ENCODE results near the gene EHBP1L1.

The EHBP1L1 gene

DNA sequence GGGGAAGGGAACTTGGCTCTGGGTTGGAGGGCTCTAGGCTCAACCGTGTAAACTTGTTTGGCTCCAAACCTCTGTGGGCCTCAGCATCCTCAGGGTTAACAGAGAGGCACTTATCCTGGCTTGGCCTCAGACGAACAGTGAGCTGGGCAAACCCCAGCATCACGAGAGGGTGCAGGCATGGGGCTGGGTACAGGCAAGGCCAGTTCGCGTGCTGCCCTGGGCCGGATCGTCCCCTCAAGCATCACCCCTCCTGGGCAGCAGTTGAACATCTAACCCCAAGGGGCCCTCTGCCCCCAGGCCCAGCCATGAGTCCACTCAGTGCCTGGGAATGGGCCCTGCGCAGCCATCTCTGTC lies 1.9 kb downstream of the EHBP1L1 start:
- DNase-seq (ENCODE audit: low read depth): no peak

DNA sequence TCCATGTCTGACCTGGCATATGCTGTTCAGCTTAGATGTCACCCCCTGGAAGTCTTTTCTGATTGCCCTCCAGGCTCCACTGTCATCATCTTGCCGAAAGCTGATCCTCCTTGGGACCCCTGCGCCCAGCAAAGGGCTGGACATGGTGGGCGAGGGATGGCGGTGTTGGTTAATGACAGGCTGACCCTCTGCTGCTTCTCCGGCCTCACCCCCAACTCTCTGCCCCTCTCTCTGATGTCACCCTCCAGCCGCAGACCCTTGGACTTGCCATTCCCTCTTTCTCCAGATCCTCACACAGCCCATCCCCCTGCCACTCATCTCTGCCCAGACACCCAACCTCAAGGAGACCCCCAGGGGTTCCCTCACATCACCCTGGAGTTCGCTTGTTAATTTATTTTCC lies 2.3 kb downstream of the EHBP1L1 start:
- no peak for DNase-seq (ENCODE audit: low read depth)

DNA sequence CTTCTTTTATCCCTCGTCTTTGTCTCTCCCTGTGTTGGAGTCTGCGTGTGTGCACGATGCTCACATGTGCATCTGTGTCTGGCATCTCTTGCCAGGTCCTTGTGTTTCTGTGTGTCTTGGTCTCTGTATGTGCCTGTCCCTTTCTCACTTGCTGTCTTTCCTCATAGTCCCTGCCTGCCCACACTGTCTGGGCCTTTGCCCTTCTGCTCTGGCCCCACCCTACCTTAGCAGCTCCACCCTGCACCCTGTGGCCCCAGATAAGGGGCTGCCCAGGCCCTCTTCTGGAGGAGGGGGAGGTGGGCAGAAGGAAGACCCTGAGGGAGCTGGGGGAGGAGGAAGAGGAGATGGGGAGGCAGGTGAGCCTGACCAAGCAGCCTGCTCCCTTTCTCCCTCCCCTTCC lies 2.8 kb downstream of the EHBP1L1 start:
- DNase-seq (ENCODE audit: low read depth): no peak

DNA sequence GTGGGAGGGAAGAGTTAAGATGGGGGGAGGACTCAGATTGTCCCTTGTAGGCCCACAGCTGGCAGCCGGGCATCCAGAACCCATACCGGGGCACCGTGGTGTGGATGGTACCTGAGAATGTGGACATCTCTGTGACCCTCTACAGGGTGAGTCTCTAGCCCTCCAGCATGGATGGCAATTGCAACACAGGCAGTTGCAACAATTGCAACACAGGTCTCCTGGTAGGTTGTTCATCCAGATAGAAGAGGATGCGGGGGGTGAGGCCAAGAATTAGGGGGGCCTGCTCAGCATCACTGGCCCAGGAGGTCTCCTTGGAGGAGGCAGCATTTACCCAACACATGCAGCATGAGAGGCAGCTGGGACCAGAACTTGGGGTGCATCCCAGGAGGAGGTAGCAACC lies 3.4 kb downstream of the EHBP1L1 start:
- DNase-seq (ENCODE audit: low read depth): no peak

DNA sequence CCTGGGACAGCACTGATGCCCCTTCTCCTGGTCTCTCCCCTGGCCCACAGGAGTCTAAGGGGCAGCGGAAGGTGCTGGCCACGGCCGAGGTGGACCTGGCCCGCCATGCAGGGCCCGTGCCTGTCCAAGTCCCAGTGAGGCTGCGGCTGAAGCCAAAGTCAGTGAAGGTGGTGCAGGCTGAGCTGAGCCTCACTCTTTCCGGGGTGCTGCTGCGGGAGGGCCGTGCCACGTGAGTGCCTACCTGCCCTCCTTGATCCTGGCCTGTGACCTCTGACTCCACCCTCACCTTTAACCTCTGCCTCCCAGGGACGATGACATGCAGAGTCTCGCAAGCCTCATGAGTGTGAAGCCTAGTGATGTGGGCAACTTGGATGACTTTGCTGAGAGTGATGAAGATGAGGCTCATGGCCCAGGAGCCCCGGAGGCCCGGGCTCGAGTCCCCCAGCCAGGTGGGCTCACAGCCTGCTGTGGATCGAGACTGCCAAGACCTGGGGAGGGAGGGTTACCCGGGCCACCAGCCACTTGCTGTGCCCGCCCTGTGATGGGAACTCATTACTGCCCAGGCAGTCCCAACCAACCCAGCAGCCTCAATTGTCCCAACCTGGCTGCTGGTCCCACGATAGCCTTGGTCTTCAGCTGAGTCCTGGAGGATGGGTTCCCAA lies 4.3 kb downstream of the EHBP1L1 start:
- no peak for DNase-seq (ENCODE audit: low read depth)

DNA sequence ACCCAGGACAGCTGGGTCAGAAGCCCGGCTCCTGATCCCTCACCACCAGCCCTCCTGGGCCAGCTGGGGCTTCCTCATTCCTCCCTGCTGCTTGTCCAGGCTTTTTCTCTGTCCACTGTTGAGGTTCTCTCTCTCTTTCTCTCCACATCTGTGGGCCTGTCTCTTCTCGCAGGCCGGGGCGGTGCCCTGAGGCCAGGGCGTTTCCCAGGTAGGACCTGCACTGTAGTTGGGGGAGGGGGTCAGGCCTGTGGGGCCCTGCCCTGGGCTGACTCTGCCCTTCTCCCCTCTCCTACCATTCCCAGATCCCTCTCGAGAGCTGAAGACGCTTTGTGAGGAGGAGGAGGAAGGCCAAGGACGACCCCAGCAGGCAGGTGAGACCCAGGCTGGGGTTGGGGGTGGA lies 4.9 kb downstream of the EHBP1L1 start:
- DNase-seq (ENCODE audit: low read depth): no peak

DNA sequence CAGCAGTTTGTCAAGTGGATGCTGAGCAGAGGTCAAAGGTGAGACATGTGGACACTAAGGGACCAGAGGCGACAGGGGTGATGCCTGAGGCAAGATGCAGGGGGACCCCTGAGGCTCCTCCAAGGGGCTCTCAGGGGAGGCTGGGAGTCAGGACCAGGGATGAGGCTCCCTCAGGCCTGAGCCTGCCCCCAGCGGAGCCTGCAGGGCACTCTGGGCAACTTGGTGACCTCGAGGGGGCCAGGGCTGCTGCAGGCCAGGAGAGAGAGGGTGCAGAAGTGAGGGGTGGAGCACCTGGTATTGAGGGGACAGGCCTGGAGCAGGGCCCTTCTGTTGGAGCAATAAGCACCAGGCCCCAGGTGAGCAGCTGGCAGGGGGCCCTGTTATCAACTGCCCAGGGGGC lies 6.1 kb downstream of the EHBP1L1 start:
- DNase-seq (ENCODE audit: low read depth): no peak

DNA sequence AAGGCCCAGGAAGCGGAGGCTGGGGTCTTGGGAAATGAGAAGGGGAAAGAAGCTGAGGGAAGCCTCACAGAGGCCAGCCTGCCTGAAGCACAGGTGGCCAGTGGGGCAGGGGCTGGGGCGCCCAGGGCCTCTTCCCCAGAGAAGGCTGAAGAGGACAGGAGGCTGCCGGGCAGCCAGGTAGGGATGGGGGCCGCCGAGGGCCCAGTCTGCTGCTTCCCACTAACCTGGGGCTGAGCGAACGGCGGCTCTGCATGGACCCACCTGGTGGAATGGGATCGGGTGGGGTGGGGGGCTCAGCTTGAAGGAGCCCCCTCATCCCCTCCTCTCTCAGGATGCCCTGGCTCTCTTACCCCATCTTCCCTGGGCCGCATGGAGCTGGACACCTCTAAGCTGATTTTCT lies 7.7 kb downstream of the EHBP1L1 start:
- no peak for DNase-seq (ENCODE audit: low read depth)

DNA sequence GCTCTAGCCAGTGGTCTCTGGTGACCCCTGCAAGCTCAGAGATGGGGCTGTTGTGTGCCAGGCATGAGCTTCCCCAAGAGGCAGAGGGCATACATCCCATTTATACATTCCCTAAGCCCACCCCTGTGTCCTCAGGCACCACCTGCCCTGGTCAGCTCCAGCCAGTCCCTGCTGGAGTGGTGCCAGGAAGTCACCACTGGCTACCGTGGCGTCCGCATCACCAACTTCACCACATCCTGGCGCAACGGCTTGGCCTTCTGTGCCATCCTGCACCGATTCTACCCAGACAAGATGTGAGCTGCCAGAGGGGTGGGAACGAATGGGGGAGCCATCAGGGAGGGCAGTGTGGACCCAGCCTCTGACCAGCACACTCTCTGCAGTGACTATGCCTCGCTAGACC lies 8.3 kb downstream of the EHBP1L1 start:
- no peak for DNase-seq (ENCODE audit: low read depth)

DNA sequence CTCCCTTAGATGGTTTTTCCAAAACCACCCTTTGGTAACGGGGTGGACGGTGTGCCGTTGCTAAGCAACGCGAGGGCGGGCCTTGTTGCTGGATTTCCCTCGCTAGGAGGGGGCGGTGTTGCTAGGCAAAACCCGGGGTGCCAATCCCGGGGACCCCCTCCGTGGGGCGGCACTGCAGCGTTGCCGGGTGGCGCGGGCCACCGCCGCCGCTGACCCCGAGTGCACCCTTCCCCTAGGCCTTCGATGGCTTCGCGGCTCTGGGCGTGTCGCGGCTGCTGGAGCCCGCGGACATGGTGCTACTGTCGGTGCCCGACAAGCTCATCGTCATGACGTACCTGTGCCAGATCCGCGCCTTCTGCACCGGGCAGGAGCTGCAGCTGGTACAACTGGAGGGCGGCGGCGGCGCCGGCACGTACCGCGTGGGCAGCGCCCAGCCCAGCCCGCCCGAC lies 8.9 kb downstream of the EHBP1L1 start:
- no peak for DNase-seq (ENCODE audit: low read depth)

DNA sequence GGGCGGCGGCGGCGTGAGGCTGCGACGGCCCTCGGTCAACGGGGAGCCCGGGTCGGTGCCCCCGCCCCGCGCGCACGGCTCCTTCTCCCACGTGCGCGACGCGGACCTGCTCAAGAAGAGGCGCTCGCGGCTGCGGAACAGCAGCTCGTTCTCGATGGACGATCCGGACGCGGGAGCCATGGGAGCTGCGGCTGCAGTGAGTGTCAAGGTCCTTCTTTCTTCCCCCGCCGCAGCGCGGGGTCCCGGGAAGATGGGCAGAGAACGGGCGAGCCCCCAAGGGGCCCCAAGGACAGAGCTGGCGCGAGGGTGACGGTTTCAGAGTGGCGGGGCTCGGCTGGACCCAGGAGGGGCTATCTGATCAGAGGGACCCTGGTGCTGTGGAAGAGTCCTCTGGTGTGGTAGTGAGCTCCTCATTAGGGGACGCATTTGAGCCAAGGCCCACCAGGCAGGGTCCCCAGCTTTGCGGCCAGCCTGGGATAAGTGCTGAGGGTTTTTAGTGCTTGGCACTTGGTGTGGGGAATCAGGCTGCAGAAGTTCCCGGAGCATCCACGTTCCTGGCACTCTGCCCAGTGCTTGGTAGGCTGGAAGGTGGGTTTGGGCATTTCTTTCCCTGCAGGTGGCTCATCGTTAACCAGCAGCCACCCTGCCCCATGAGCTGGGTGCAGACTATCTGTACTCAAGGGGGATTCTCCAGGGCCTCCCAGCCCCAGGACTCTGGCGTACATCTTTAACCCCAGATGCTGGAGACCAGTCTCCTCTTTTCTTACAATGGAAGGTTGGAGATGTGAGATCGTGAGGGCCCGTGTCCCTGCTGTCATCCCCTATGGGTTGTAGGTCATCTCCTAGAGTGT lies 9.8 kb downstream of the EHBP1L1 start:
- no peak for DNase-seq (ENCODE audit: low read depth)

DNA sequence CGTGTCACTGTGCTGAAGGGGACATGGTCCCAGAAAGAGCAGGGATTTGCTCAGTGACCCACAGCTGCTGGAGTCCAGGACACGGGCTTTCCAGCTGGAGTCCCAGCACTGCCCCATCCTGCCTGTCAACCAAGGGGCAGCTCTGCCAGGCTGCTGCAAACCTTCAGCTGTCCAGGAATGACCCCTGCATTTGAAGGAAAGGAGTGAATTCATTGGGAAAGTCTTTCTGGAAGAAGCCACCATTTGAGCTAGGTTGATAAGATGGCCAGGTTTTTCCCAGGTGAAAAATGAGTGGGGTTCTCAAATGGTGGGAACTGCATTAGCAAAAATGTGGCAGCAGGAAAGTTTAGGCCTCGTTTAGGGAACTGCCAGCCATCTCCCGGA lies 10.4 kb downstream of the EHBP1L1 start:
- no peak for DNase-seq (ENCODE audit: low read depth)

DNA sequence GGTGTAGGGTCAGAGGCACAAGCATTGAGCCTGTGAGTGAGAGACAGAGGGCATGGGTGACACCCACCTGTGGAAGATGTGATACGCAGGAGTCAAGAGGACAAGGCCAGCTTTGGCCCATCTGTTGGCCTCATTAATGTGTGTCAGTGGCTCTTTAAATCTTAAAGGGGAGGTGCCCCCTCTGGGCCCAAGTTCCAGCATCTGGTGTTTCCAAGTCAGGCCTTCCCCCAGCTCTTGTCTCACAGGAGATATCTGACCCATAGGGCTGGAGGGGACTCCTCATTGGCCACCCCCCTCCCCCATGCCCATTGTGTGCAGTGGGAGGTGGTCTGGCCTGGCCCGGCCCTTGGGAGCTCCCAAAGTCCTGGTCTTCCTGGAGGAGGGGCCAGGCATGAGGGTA lies 10.8 kb downstream of the EHBP1L1 start:
- no peak for DNase-seq (ENCODE audit: low read depth)

DNA sequence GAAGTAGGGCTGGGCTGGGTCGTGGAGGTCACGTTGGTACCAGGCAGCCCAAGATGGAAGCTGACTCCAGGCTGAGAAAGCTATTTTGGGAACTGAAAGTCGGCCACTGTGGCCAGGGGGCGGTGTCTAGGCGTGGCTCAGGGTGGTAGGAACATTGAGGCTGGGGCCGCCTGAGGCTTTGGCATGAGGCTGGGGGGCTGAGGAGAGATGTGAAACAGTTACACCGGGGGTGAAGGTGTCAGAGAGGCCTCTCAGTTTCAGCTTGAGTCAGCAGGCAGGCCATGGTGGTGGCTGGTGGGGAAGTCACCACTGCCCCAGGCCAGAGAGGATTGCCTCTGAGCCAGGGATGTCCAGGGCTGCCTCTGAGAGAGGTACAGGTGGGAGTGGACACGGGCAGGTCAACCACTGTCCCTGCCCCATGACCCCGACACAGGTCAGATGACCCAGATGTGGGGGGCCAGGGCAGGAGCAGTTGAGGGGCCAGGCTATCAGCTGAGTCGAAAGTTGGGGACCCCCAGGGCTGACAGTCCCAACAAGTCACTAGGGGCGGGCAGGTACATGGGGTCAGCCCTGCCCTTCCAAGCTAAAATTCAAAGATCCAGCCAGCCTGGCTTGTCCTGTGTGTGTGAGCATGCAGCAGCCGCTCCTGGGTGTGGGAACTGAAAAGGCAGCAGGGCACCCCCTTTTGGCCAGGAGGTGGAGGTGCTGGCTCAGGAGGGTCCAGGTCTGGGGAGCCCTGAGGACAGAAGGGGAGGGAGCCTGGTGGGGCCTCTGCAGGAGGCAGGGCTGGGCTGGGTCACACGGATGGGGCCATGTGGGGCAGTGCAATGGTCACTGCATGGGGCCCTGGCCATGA lies 12.6 kb downstream of the EHBP1L1 start:
- DNase-seq (ENCODE audit: low read depth): peak; percentile 55

DNA sequence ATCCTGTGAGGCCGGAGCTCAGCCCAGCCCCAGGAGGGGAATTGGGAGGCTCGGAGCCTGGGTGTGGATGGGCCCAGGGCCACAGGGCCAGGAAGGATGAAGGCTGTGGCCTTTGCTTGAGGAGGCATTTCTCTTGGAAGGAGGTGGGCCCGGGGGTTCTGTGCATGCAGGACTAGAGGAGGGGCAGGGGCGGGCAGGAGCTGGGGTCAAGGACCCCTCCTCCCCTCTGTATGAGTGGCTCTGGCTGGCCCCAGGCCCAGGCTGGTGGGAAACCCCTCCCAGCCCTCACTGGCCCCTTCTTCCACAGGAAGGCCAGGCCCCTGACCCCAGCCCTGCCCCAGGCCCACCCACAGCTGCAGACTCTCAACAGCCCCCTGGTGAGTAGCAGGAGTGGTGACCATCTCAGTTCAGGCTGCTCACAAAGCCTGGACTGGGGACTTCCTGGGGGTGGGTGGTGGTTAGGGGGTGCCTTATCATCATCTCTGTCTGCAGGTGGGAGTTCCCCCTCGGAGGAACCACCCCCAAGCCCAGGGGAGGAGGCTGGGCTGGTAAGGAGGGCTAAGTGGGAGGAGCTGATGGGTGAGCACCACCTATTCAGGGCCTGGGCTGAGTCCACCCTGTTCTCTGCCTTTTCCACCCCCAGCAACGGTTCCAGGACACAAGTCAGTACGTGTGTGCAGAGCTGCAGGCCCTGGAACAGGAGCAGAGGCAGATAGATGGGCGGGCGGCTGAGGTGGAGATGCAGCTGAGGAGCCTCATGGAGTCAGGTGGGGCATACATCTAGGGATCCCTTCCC lies 13.8 kb downstream of the EHBP1L1 start:
- no peak for DNase-seq (ENCODE audit: low read depth)

DNA sequence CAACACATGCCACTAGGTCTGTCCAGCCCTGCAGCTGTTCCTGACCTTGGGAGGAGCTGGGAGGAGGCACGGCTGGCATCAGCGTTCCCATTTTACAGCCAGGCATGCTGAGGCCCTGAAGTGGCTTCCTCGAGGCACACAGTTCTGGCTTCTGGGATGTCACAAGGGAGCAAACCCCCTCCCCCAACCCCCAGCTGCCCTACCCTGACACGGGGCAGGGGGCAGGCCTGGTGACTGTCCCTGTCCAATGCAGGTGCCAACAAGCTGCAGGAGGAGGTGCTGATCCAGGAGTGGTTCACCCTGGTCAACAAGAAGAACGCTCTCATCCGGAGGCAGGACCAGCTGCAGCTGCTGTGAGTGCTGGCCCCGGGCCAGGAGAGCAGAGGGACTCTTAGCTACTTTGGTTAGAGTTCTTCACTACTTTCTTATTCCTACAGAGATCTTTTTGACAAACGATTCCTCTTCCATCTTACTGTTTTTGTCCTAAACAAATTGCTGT lies 14.4 kb downstream of the EHBP1L1 start:
- no peak for DNase-seq (ENCODE audit: low read depth)

DNA sequence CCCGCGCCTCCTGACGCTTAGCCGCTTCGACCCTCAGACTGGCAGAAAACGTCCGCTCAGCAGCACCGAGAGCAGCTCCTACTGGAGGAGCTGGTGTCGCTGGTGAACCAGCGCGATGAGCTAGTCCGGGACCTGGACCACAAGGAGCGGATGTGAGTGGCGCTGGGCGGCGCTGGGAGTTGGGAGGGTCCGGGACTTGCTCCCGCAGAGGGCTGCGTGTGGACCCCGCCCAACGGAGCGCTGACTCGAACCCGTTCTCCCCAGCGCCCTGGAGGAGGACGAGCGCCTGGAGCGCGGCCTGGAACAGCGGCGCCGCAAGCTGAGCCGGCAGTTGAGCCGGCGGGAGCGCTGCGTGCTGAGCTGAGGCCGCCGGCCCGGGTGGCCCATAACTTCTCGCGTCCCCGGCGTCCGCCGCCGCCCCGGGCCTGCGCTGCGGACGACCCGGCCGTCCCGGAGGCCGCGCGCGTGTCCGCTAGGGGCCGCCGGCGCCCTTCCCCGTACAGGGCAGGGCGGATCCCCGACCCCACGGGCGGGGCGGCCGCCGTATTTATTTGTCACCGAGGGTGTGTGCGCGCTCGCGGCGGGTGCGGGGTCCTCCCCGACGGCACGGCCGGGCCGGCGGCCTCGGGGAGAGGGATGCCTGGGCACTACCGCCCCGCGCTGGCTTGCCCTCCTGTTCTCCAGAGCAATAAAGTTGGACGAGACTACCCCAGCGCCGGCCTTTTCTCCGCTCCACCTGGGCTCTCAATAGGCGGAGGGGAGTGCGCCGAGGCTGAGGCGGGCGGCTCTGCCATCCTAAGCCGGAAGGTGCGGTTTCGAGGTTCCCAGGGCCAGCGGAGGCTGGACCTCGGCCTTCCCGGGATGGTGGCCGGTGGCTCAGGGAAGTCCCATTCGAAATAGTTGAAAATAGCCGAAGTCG lies 16.3 kb downstream of the EHBP1L1 start:
- DNase-seq (ENCODE audit: low read depth): no peak

DNA sequence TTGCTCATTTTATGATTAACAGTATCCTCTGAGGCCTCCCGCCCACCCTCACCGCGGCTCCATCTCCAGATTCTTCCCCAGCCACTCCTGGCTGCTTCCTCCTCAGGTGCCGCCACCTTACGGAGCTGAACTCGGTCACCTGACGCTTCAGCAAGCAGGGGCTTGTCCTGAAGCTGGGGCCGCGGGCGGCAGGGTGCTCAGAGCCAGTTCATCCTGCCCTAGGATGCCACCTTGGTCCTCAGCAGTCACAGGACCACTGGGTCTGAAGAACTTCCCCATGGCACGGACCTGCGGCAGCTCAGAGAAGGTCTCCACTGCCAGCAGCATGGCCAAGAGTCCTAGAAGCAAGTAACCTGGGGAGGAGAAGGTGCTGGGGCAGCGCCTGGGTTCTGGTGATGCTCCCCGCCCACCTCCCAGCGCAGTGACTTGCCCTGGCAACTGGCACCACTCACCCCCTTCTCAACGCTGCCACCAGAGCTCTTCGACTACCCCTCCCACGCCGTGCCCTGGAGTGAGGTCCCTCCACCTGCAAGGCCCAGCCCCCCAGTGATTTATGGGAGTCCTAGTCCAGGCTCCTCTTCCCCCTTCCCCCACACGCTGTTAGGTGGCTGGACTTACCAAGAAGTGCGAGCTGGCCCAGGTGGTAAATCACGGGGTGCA lies 17.1 kb downstream of the EHBP1L1 start:
- no peak for DNase-seq (ENCODE audit: low read depth)

DNA sequence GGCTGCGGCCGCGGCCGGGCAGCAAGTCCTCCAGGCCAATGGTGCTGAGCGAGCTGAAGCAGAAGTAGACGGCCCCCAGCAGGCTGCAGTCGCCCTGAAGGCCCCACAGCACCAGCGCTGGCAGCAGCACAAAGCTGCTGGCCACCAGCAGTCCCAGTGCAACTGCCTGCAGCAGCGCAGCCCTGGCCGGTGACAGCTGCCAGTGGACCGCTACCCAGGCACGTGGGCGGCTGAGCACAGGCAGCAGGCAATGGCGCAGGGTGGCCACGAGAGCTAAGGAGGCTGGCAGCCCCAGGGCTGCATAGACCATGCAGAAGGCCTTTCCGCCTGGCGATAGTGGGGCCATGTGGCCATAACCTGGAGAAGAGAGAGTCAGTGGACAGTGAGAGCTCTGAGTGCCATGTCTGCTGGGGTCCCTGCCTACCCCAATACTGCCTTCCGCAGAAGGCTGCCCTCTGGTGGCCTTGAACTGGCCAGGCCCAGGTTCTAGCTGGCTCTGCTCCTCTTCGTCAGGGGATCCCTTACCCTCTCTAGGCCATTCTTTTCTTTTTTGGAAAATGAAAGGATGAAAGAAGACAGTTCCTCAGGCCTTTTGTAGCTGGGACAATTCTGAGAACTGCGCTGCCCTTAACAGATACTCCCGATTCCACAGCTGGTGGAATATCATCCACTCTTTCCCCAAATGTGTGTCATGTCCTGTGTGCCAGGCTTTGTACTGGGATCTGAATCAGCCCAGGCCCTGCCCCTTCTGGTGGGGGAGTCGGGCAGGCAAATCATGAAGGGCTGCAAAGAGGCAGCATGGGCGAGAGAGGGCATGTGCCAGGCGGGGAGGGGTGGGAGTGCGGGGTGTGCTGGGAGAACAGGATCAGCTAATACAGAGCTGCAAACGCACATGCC lies 17.9 kb downstream of the EHBP1L1 start:
- DNase-seq (ENCODE audit: low read depth): no peak
